ENCODE measurements around the gene MYCN.

Gene MYCN

DNA sequence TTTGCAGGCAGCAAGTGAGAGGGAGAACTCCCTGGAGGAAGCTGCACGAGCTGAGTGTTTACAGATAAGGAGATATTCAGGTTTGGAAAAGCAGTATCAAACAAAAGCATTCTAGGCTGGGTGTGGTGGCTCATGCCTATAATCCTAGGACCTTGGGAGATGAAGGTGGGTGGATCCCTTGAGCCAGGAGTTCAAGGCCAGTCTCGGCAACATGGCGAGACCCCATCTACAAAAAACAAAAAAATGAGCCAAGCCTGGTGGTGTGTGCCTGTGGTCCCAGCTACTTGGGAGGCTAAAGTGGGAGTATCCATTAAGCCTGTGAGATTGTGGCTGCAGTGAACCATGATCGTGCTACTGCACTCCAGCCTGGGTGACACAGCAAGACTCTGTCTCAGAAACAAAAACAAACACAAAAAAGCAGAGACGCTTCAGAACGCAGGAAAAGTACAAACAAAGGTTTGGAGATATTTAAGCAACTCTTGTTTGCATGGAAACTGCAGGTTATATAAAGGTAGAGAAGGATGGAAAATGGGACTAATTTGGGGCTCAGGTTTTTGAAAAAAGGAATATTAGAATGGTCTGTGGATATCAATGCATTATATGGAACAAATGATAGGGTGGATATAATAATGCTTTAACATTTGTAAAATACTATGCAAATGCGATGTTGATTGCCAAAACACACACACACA is 31.6 kb downstream of the MYCN start:
- H3K4me3 ChIP-seq = no peak overlapping the region
- H3K27ac ChIP-seq = no peak overlapping the region

DNA sequence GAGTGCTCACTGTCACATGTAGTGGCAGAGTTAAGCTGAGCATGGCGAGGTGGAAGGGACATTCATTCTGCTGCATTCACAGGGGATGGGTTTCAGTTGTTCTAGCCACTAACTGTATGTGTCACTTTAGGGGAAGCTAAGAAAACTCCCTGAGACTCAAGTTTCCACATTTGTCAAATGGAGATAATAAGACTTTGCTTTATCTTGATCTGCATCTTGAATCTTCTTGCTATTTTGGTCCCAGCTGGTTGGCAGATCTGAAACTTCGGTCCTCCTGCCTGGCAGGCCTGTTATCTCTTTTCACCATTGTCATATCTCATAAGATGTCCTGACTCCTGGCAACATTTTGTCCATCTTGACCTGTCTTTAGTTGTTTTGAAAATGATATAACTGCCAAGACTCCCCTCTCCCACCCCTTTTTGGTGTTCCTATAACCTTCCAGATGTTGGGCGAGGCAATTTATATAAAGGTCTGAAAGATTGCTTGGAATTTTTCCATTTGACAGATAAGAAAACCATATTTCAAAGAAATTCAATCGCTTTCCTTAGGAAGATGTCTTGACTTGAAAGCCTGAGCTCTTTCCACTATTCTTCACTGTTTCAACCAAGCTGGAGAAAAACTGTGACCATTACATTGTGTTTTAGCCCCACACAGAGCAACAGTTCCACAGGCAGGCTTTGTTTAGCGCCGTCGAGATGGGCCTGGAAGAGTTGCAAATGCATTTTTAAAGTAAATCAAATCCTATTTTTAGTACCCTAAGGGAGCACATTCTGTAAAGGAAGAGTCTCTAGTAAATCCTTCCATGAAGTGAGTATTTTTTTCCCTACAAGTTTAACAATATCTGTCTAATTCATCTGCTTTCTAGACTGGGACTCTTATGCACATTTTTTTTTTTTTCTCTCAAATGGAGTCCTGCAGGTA is 33.4 kb downstream of the MYCN start:
- Histone ChIP-seq H3K4me3 (no peak overlapping the region), H3K27ac (no peak overlapping the region)

GRCh38 chr2:15974565-15975260 is 34.4 kb downstream of the MYCN start:
- no peak overlapping the region for H3K4me3 ChIP-seq
- no peak overlapping the region for H3K27ac ChIP-seq

- Histone ChIP-seq H3K4me3 (no peak overlapping the region), H3K27ac (no peak overlapping the region)
These were observed 34.9 kb downstream of the MYCN start for GRCh38 chr2:15975261-15975600.

GRCh38 chr2:15975676-15976075 is 35.3 kb downstream of the MYCN start:
- no peak overlapping the region for H3K27ac ChIP-seq
- no peak overlapping the region for H3K4me3 ChIP-seq

DNA sequence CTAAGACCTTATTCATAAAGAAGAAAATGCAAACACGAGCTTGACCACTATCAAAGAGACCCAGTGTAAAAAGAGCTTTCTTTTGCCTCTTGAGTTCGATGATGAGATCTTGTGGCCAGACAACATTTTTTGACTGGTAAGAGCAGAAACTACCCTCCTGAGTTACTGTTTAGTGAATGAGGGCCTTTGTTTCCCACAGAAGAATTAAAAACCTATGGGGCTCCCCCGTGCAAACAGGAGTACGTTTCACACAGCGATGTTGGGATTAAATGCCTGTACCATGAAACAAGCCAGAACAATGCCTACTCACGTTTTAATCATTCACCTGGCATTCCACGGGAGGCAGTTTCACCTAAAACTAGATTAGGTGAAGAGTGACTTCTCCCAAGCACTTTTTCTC is 36.0 kb downstream of the MYCN start:
- Histone ChIP-seq H3K4me3 (no peak overlapping the region), H3K27ac (no peak overlapping the region)

DNA sequence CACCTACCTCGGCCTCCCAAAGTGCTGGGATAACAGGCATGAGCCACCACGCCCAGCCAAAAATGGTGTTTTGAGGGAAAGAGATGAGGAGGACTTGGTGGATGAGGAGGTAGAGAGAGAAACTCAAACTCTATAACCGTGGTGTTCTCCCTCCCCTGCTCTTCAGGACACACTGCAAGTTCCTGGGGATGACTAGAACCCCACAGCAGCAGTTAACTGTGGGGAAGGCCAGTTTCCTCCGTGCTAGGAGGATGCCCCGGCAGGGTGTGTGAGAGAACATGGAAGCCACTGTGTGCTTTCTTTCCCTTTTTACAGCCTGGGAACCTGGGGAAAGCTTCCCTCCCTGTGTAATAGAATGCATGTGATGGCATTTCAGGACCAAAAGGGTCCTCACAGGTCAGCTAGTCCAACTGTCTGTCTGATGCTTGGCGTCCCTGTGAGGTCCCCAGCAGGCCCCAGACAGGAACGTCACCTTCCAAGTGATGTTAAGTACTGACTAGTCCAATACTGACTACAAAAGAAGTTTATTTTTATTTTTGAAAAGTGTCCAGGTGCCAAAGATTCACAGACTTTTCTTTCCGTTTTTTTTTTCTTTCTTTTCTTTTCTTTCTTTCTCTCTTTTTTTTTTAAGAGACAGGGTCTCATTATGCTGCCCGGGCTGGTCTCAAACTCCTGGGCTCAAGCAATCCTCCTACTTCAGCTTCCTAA is 38.9 kb downstream of the MYCN start:
- Histone ChIP-seq H3K27ac (no peak overlapping the region), H3K4me3 (no peak overlapping the region)

DNA sequence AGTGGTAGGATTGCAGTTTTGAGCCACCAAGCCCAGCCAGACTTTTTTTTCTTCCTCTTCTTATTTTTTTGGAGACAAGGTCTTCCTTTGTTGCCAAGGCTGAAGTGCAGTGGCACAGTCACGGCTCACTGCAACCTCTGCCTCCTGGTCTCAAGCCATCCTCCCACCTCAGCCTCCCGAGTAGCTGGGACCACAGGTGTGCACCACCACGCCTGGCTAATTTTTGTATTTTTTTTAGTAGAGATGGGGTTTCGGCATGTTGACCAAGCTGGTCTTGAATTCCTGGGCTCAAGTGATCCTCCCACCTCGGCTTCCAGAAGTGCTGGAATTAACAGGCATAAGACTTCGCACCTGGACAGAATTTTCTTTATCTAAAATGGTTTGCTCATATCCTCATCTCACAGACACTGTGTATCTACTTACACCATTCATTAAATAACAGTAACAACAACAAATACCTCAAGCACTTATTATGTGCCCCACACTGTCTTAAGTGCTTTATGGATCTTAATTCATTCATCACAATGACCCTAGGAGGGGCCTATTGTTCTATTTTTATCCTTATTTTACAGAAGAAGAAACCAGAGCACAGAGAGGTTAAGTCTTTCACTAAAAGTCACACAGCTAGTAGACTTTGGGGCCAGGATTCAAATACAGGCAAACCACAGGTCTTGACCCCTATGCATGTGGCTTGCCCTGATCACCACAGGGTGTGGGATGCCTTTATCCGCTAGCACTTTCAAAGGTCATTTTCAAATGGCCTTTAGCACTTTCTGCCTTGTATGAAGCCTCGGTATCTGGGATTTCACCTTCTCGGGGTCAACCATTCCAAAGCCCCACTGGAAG is 39.6 kb downstream of the MYCN start:
- Histone ChIP-seq H3K27ac (no peak overlapping the region), H3K4me3 (no peak overlapping the region)

- Histone ChIP-seq H3K27ac (no peak overlapping the region), H3K4me3 (no peak overlapping the region)
These were observed 40.3 kb downstream of the MYCN start for GRCh38 chr2:15980605-15981098.

DNA sequence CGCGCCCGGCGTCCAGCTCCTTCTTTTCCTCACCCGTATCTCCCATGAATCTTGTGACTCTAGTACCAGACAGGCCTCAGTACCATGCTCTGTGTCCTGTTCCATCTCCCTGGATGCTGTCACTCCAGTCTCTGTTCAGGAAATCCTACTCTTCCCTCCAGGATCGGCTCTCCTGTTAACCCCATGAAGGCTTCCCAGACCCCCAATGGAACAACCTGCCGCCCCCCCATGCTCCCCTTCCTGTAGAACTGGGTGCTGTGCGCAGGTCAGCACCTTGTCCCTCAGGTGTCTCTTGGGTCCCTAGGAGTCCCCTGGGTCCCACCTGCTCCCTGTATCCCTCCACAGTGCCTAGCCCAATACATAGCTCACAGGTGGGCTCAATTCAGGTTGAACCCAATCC is 41.3 kb downstream of the MYCN start:
- no peak overlapping the region for H3K27ac ChIP-seq
- no peak overlapping the region for H3K4me3 ChIP-seq

GRCh38 chr2:15982285-15983044 is 42.1 kb downstream of the MYCN start:
- Histone ChIP-seq H3K27ac (no peak overlapping the region), H3K4me3 (no peak overlapping the region)

DNA sequence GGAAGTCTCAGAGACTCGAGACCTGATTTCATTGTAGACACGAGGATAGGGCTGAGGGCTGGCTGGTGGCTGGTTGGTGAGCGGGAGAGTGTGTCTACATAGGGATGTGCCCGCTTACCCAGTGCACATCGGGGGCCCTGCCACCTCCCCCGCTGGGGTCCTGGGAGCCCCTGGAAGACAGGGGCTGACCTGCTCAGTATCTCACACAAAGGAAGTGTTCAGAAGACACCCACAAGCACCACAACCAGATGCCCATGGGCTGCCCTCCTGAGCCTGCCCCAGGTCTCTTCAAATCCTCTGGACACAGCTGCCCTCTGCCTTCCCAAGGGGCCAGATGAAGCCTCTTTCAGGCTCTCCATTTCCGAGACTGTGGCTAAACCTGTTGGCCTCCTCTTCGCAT is 43.1 kb downstream of the MYCN start:
- no peak overlapping the region for H3K4me3 ChIP-seq
- H3K27ac ChIP-seq = no peak overlapping the region

DNA sequence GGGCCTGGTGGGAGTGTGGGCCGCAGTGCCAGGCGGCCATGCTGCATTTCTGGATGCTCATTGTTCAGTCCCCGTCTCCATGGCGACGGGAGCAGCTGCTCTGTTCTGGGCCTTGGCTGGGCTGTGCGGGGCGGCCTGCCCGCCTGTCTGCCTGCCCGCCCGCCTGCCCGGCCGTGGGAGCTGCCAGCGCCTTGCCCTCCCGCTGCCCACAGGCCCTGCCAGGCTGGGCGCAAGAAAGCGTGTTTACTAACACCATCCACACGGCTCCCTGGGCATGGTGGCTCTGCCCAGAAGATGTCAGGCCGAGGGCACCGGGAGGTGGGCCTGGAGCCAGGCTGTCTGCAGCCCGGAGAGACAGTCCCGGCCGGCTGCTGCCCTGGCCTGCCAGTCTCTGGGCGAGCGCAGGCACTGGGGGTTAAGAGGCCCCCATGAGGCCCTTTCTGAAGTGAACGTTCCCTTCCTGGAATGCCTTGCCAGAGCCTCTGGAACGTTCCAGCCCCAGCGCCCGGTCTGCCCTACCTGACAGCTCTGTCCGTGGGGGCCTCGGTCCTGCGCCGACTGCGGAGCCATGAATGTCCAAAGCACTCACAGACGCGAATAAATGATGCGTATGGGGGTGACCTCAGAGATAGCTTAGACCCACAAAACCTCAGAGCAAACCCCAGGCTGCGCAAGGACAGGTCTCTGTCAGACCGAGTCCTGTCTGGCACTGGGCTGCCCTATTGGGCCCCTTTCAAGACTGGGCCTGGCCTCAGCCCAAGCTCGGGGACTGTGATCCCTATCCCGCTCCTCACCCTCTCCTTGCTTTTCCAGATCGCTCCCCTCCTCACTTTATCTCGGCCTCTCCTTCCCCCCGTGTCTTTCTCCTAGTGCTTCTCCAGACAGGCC is 44.3 kb downstream of the MYCN start:
- H3K4me3 ChIP-seq = no peak overlapping the region
- H3K27ac ChIP-seq = no peak overlapping the region

DNA sequence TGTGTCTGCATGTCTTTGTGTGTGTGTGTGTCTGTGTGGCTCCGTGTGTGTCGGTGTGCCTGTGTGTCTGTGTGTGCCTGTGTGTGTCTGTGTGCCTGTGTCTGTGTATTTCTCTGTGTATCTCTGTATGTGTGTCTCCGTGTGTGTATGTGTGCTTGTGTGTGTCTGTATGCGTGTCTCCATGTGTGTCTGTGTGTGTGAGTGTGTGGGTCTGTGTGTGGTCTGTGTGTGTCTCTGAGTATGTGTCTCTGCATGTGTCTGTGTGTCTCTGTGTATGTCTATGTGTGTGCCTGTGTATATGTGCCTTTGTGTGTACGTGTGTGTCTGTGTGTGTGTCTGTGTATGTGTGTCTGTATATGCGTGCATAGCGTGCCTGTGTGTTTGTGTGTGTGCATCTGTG is 45.2 kb downstream of the MYCN start:
- no peak overlapping the region for H3K4me3 ChIP-seq
- H3K27ac ChIP-seq = no peak overlapping the region

- H3K27ac ChIP-seq = no peak overlapping the region
- no peak overlapping the region for H3K4me3 ChIP-seq
These were observed 45.8 kb downstream of the MYCN start for GRCh38 chr2:15986068-15986560.

GRCh38 chr2:15986644-15987043 is 46.3 kb downstream of the MYCN start:
- Histone ChIP-seq H3K27ac (no peak overlapping the region), H3K4me3 (no peak overlapping the region)

DNA sequence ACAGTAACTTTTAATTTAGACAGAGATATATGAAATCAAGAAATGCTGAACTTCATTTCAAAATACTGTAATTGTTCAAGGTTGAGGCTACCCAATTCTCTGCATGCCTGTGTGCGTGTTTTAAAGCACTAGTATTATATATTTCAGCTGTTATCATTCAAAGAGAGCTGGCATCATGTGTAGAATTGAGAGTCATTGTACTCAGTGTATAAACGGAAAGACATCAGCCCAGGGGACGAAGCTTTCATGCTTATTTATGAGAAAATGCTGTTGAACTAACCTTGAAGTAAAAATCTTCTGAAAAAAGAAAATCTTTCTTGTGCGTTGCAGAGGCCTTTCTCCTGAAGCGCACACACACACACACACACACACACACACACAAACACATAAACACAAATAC is 48.4 kb downstream of the MYCN start:
- no peak overlapping the region for H3K27ac ChIP-seq
- H3K4me3 ChIP-seq = no peak overlapping the region
